HepG2 (cell line): Measurements from ENCODE around the gene RGCC. TPM values are rescaled to one million over a fixed set of nuclear protein-coding genes. Genes with fewer than 3 reads are reported as not detected.

Experiments
- ATAC-seq: fragments of 200-7000 bp; cut with Tn5 transposase; 3 replicates; pipeline ENCODE4 v1.9.1; 2020; ENCODE audit warnings: mild to moderate bottlenecking, moderate library complexity
- BruUV-seq: library from RNA; stranded (reverse); fragments of 400-500 nt; replicated peaks from 2 replicates; lab custom pipeline; 2021; lab: Mats Ljungman, UMichigan
- CTCF ChIA-PET: fragments of 300-600 bp; formaldehyde crosslinking; extraction: SDS; loops from one replicate; lab custom pipeline; 2021; ENCODE audit warnings: low total read pairs, inconsistent platforms, low intra/inter-chr PET ratio; lab: Yijun Ruan, JAX
- POLR2A ChIA-PET: fragments of 350-600 bp; sonication (Branson Sonifier 250); formaldehyde crosslinking; loops from one replicate; lab custom pipeline; 2020; ENCODE audit warnings: antibody characterized with exemption, inconsistent platforms; lab: Yijun Ruan, JAX
- DNase-seq: peaks from one replicate; pipeline ENCODE4 v3.0.0-alpha.2; 2015; ENCODE audit warnings: low spot score
- FAIRE-seq: peaks from 3 replicates; lab custom pipeline; 2011; peaks lifted over from hg19 to GRCh38; lab: Jason Lieb, UNC
- H2AFZ ChIP-seq: one replicate; pipeline ENCODE4 v1.6.1; 2011; ENCODE audit warnings: low read length, inconsistent platforms
- H3K27ac ChIP-seq: fragments of 300-600 bp; 3 replicates; pipeline ENCODE4 v1.8.0; 2011; ENCODE audit warnings: mixed run types, mild to moderate bottlenecking, mixed read lengths, low read length, inconsistent platforms; ENCODE audit not compliant: insufficient read depth; ENCODE audit errors: extremely low read length
- H3K27me3 ChIP-seq, 2 experiments: fragments of 200-600 bp in 1 of 2; 2 replicates in 1 of 2; 3 replicates in 1 of 2; pipeline versions ENCODE4 v1.6.0 to v1.8.0; 2011; ENCODE audit warnings: low read length in 2 of 2, mild to moderate bottlenecking in 2 of 2, moderate library complexity in 2 of 2, inconsistent platforms in 1 of 2; ENCODE audit not compliant: insufficient read depth in 2 of 2, control insufficient read depth in 1 of 2
- H3K36me3 ChIP-seq, 2 experiments: fragments of 200-600 bp in 1 of 2; replicated peaks in 1 of 2; 2 replicates in 1 of 2; 3 replicates in 1 of 2; pipeline versions ENCODE4 v1.5.1 to v1.8.0; 2011; ENCODE audit warnings: low read length in 2 of 2, inconsistent platforms in 1 of 2; ENCODE audit not compliant: insufficient read depth in 2 of 2, control insufficient read depth in 1 of 2
- H3K4me1 ChIP-seq: 2 replicates; pipeline ENCODE4 v1.5.1; 2012; ENCODE audit warnings: low read length, inconsistent platforms; ENCODE audit not compliant: insufficient read depth
- H3K4me2 ChIP-seq: 2 replicates; pipeline ENCODE4 v1.6.0; 2011; ENCODE audit warnings: low read depth, low read length, inconsistent platforms
- H3K4me3 ChIP-seq, 3 experiments: fragments of 200-600 bp in 1 of 3; sonication (generic), shearing (Covaris generic) in 1 of 3; replicated peaks in 1 of 3; 2 replicates each; pipeline ENCODE4 v1.5.1; 2011 to 2016; ENCODE audit warnings: low read length in 3 of 3, inconsistent platforms in 2 of 3, low read depth in 2 of 3, mild to moderate bottlenecking in 2 of 3, control low read depth in 1 of 3, mixed read lengths in 1 of 3; ENCODE audit not compliant: insufficient read depth in 1 of 3
- H3K79me2 ChIP-seq: one replicate; pipeline ENCODE4 v1.6.1; 2011; ENCODE audit warnings: low read length, inconsistent platforms; ENCODE audit not compliant: insufficient read depth
- H3K9ac ChIP-seq: 2 replicates; pipeline ENCODE4 v1.6.0; 2011; ENCODE audit warnings: mild to moderate bottlenecking, low read depth, low read length, inconsistent platforms; ENCODE audit not compliant: insufficient read depth
- H3K9me3 ChIP-seq: 2 replicates; pipeline ENCODE4 v1.5.1; 2012; ENCODE audit warnings: mild to moderate bottlenecking, low read length
- H4K20me1 ChIP-seq: 2 replicates; pipeline ENCODE4 v1.6.0; 2011; ENCODE audit warnings: inconsistent platforms, mild to moderate bottlenecking, low read length, moderate library complexity; ENCODE audit not compliant: insufficient read depth
- CEBPZ ChIP-seq: IDR thresholded peaks from 2 replicates; pipeline ENCODE4 v1.6.1; 2012; ENCODE audit warnings: low read length, improper control_type of control experiment
- DBP ChIP-seq: sonication (generic); formaldehyde crosslinking; IDR thresholded peaks from 2 replicates; pipeline ENCODE4 v1.4.0; 2020; ENCODE audit warnings: missing genetic modification reagents; ENCODE audit errors: not compliant biosample characterization
- FOXM1 ChIP-seq: sonication (generic); formaldehyde crosslinking; IDR thresholded peaks from 2 replicates; pipeline ENCODE4 v1.5.0; 2020; ENCODE audit warnings: missing genetic modification reagents
- HNRNPL ChIP-seq: fragments of 200-400 bp; formaldehyde crosslinking; IDR thresholded peaks from 2 replicates; pipeline ENCODE4 v1.6.1; 2017; ENCODE audit warnings: mild to moderate bottlenecking, low read depth, low read length
- POLR2AphosphoS5 ChIP-seq: IDR thresholded peaks from 2 replicates; pipeline ENCODE4 v1.6.1; 2012; ENCODE audit warnings: low read depth, low read length
- PRDM10 ChIP-seq: sonication (generic); formaldehyde crosslinking; IDR thresholded peaks from 2 replicates; pipeline ENCODE4 v1.4.0; 2020; ENCODE audit warnings: low read depth, missing genetic modification reagents
- SALL2 ChIP-seq: sonication (generic); formaldehyde crosslinking; IDR thresholded peaks from 2 replicates; pipeline ENCODE4 v1.8.1; 2023; ENCODE audit warnings: mild to moderate bottlenecking, missing genetic modification reagents, inconsistent platforms
- ZBTB7A ChIP-seq: sonication (generic); formaldehyde crosslinking; IDR thresholded peaks from 2 replicates; pipeline ENCODE4 v1.8.0; 2022; ENCODE audit warnings: mild to moderate bottlenecking, missing genetic modification reagents
- ZNF629 ChIP-seq: sonication (generic); formaldehyde crosslinking; conservative IDR thresholded peaks from 2 replicates; pipeline ENCODE4 v1.5.0; 2020; ENCODE audit warnings: missing genetic modification reagents
- ZNF639 ChIP-seq: conservative IDR thresholded peaks from 2 replicates; pipeline ENCODE4 v1.6.1; 2018; ENCODE audit warnings: missing genetic modification reagents
- WGBS: methylation state at CpG from one replicate; pipeline ENCODE4 v1.1.6; 2017; ENCODE audit warnings: low lambda C conversion rate; 5-methylcytosine and 5-hydroxymethylcytosine counted together
- in situ Hi-C: cut with HindIII; loops from 2 replicates; pipeline ENCODE4 v1.10.0; 2017; ENCODE audit warnings: low pct_unique_long_range_greater_than_20kb; ENCODE audit not compliant: extremely low pct_ligation_motif_present
- intact Hi-C: fragments of 100-400 bp; cut with micrococcal nuclease; formaldehyde crosslinking; loops from one replicate; pipeline ENCODE4 v1.10.0; 2022; ENCODE audit not compliant: unreplicated experiment
- polyA plus RNA-seq, 8 experiments: library from polyadenylated mRNA; depleted of rRNA in 3 of 8; stranded (reverse) in 7 of 8; unstranded in 1 of 8; fragments of >200 nt; fragmentation: Illumina TruSeq in 4 of 8; extraction: Trizol in 4 of 8; gene quantifications; 2 replicates each; pipeline versions ENCODE4 v1.2.1 to v1.2.3, GENCODE V29; 2011 to 2016; ENCODE audit warnings: low read depth in 4 of 8, missing spikeins in 1 of 8, mixed read lengths in 1 of 8; ENCODE audit not compliant: insufficient read depth in 1 of 8
- total RNA-seq, 5 experiments: library from RNA; depleted of rRNA; stranded (reverse); fragments of >200 nt; fragmentation: Illumina TruSeq; extraction: Trizol; gene quantifications; 2 replicates each; pipeline ENCODE4 v1.2.3, GENCODE V29; 2016; ENCODE audit warnings: low read depth in 1 of 5

RGCC gene
- total and polyA plus RNA-seq, 2 of the 13 experiments (the other 11 are each of a cell fraction or from before 2014, with no cell fraction given) = 0.20 to 8.4 TPM

- DNase-seq = no peak
- WGBS = 85% methylated on average over 4 of the region's 4 CpGs
- no peak overlapping the region for H3K9ac ChIP-seq
- H3K4me2 ChIP-seq = no peak overlapping the region
- H2AFZ ChIP-seq = no peak overlapping the region
- POLR2A ChIA-PET = no interaction called here
- no peaks in the 10 kb centered on the region for H3K9me3 ChIP-seq
- H3K4me3 ChIP-seq = no peak overlapping the region
- TF ChIP-seq ZNF639 (CRISPR knock-in tag) (no peak), ZBTB7A (CRISPR knock-in tag) (no peak), ZNF629 (CRISPR knock-in tag) (no peak), POLR2AphosphoS5 (no peak), PRDM10 (CRISPR knock-in tag) (no peak), FOXM1 (CRISPR knock-in tag) (no peak), DBP (CRISPR knock-in tag) (no peak), CEBPZ (no peak), SALL2 (CRISPR knock-in tag) (no peak), HNRNPL (no peak)
- TF ChIP-seq, all 625 proteins: peak for 0
- Histone ChIP-seq H3K27me3 (no peaks in the 10 kb centered on the region), H3K4me1 (no peaks in the 10 kb centered on the region), H4K20me1 (no peaks in the 10 kb centered on the region), H3K79me2 (no peaks in the 10 kb centered on the region), H3K27ac (no peak overlapping the region), H3K36me3 (peaks cover 0 to 1% of the 10 kb centered on the region in 2 experiments; a peak in 1 of 5 replicates)
- no TSS peak for BruUV-seq
- ATAC-seq (no peak; the same call in 2 of the 3 replicates), FAIRE-seq (no peak)
- in situ Hi-C loops (no loop called here), intact Hi-C loops (no loop called here)
- CTCF ChIA-PET = no interaction called here
These were observed 8.0 kb downstream of the RGCC start for GRCh38 chr13:41465241-41465847.
